GM06990 (cell line): ENCODE data around the gene DUSP28.
"Not testable (repeated sequence)": the region's sequence is repeated elsewhere in the genome, so short reads cannot be mapped to it uniquely, and the experiment has no call there.

Experiments used
- DNase-seq: peaks from one replicate; pipeline ENCODE4 v3.0.0-alpha.2; 2011; ENCODE audit not compliant: insufficient read length; ENCODE audit errors: extremely low read depth
- H3K27me3 ChIP-seq: replicated peaks from 2 replicates; pipeline ENCODE4 v1.6.0; 2011; ENCODE audit warnings: low read length; ENCODE audit not compliant: control insufficient read depth, insufficient read depth
- H3K36me3 ChIP-seq: 2 replicates; pipeline ENCODE4 v1.5.1; 2011; ENCODE audit warnings: low read length; ENCODE audit not compliant: control insufficient read depth, insufficient read depth
- H3K4me3 ChIP-seq: replicated peaks from 2 replicates; pipeline ENCODE4 v1.5.1; 2011; ENCODE audit warnings: low read depth, mild to moderate bottlenecking, control low read depth, low read length
- TF ChIP-seq, protein P1 (sequence below): IDR thresholded peaks from 2 replicates; pipeline ENCODE4 v1.5.1; 2011; ENCODE audit warnings: low read length, control low read depth, mild to moderate bottlenecking, inconsistent platforms; ENCODE audit not compliant: insufficient read depth, poor library complexity, severe bottlenecking

DUSP28 gene

DNA sequence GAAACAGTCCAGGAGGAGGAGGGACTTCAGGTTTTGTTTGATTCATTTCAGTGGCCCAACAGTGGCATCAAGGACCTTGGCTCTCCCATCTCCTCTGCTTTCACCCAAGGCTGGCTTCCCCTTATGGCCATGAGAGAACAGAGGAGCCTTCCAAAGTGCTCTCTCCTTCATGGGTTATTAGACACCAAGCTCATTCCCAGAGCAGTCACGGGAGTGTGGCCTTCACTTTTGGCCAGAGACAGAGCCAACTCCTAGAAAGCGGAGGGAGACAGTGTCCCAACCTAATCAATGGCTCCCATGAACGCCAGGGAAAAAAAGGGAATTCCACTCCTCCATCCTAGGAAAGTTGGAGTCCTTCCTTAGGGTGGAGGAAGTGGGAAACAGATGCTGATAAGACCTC is 871 bp upstream of the DUSP28 start:
- Histone ChIP-seq H3K4me3 (peak overlapping the region; percentile 75), H3K36me3 (no peaks in the 10 kb centered on the region; the same call in 1 of the 2 replicates), H3K27me3 (no peaks in the 10 kb centered on the region)
- TF ChIP-seq, protein P1, sequence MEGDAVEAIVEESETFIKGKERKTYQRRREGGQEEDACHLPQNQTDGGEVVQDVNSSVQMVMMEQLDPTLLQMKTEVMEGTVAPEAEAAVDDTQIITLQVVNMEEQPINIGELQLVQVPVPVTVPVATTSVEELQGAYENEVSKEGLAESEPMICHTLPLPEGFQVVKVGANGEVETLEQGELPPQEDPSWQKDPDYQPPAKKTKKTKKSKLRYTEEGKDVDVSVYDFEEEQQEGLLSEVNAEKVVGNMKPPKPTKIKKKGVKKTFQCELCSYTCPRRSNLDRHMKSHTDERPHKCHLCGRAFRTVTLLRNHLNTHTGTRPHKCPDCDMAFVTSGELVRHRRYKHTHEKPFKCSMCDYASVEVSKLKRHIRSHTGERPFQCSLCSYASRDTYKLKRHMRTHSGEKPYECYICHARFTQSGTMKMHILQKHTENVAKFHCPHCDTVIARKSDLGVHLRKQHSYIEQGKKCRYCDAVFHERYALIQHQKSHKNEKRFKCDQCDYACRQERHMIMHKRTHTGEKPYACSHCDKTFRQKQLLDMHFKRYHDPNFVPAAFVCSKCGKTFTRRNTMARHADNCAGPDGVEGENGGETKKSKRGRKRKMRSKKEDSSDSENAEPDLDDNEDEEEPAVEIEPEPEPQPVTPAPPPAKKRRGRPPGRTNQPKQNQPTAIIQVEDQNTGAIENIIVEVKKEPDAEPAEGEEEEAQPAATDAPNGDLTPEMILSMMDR: no peak
- no peak for DNase-seq

DNA sequence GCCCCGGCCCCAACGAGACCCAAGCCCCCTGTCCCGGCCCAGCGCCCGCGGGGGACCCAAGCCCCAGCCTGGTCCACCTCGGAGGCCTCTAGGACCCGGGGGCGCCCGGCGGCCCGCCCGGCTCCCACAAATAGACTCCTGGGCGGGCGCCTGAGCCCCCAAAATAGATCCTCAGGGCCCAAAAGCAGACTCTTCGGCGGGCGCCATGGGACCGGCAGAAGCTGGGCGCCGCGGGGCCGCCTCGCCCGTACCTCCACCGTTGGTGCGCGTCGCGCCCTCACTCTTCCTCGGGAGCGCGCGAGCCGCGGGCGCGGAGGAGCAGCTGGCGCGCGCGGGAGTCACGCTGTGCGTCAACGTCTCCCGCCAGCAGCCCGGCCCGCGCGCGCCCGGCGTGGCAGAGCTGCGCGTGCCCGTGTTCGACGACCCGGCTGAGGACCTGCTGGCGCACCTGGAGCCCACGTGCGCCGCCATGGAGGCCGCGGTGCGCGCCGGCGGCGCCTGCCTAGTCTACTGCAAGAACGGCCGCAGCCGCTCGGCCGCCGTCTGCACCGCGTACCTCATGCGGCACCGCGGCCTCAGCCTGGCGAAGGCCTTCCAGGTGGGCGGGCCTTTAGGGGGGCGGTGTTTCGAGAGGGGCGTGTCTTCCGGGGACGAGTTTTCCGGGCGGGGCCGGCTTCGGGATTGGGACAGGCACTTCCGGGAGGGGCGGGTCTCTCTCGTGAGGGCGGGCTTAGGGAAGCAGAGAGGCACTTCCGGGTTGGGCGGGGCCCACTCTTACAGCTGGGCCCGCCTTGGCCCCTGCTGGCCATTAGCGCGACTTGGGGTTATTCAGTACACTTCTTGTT is 545 bp downstream of the DUSP28 start:
- DNase-seq: peak; percentile 96
- no peaks in the 10 kb centered on the region; the same call in 1 of the 2 replicates for H3K36me3 ChIP-seq
- H3K27me3 ChIP-seq: no peaks in the 10 kb centered on the region
- TF ChIP-seq, protein P1: peak; percentile 11
- H3K4me3 ChIP-seq: peak overlapping the region; percentile 75

DNA sequence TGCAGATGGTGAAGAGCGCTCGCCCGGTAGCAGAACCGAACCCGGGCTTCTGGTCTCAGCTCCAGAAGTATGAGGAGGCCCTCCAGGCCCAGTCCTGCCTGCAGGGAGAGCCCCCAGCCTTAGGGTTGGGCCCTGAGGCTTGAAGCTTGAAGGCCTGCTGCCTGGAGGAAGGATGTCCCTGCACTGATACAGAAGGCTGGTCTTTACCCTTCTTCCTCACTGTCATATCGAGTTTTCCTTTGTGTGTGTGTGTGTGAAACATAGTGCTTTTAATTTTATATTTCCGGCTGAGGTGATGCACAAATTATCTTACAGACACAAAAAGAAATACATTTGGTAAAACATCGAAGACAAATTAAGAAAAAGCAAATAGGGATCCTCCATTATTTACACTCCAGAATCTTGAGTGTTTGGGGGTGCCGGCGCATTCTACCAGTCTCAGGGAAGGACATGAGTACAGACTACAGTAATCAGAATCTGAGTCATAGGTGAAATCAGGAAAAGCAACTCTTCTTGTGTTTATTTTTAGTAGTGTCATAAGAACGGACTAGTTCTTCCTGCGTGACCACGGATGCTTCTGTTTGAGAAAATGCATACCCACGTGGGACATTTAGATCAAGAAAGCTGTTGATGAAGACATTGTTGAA is 1.3 kb downstream of the DUSP28 start:
- TF ChIP-seq, protein P1: no peak
- Histone ChIP-seq H3K4me3 (peak overlapping the region; percentile 71), H3K36me3 (no peaks in the 10 kb centered on the region), H3K27me3 (no peaks in the 10 kb centered on the region)
- DNase-seq: no peak

DNA sequence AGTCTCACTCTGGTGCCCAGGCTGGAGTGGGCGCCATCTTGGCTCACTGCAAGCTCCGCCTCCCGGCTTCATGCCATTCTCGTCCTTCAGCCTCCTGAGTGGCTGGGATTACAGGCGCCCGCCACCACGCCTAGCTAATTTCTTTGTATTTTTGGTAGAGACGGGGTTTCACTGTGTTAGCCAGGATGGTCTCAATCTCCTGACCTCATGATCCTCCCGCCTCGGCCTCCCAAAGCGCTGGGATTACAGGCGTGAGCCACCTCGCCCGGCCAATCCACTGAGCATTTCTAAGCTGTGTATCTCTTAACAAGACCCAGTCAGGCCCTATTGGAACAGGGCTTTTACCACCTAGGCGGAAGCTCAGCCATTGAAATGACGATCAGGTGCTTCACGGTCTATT is 3.1 kb downstream of the DUSP28 start:
- not testable (repeated sequence) for H3K36me3 ChIP-seq, DNase-seq, H3K27me3 ChIP-seq, H3K4me3 ChIP-seq

DNA sequence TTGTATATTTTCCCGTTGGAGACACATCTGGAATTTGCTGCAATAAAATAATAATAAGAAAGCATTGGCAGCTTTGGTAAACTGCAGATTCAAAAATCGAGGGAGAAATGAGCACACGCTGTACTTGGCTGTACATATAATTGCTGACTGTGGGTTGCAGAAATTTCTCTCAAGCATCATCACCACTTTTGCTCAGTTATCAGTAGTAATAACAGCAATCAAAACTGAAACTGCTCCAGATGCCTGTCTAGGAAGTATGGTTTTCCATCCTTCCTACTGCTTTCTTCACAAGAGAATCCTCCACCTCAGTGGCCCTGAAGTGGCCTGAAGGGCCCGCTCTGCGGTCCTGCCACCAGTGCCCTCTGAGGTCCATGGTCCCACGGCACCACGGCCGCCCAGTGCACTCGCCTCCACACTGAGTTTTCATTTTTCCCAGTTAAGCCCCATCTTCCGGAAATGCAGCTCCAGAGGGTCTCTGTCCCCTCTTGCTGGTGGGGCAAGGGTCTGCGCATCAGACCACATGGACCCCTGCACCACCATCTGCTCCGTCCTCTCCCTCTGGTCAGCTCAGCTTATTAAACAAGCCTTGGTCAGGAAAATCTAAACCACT is 3.9 kb downstream of the DUSP28 start:
- no peak for DNase-seq
- no peak overlapping the region for H3K4me3 ChIP-seq
- no peaks in the 10 kb centered on the region for H3K27me3 ChIP-seq
- TF ChIP-seq, protein P1: no peak
- no peaks in the 10 kb centered on the region for H3K36me3 ChIP-seq
